ENCODE measurements around the gene RPL39.
"Not testable (repeated sequence)": the region's sequence is repeated elsewhere in the genome, so short reads cannot be mapped to it uniquely, and the experiment has no call there.

Gene RPL39

GRCh38 chrX:119762718-119763117 lies 28.7 kb downstream of the RPL39 start:
- DNase-seq, result no peak

- DNase-seq, result no peak
Measured at GRCh38 chrX:119760026-119760877, 31.2 kb downstream of the RPL39 start.

- no peak for DNase-seq
Measured at GRCh38 chrX:119759248-119759766, 32.1 kb downstream of the RPL39 start.

GRCh38 chrX:119758731-119759247 lies 32.6 kb downstream of the RPL39 start:
- DNase-seq, result peak in 4 of 5 experiments; percentile 17 to 42 (median 23)

- peak in 3 of 5 experiments; percentile 14 to 32 (median 30) for DNase-seq
Measured at GRCh38 chrX:119757979-119758730, 33.3 kb downstream of the RPL39 start, which contains the start of gene SOWAHD. TSS of gene SOWAHD (plus strand) at chrX:119758588. CDS start at chrX:119758668, 80 bp downstream.

GRCh38 chrX:119757646-119757978 lies 33.8 kb downstream of the RPL39 start:
- no peak for DNase-seq

GRCh38 chrX:119756926-119757635 lies 34.3 kb downstream of the RPL39 start:
- DNase-seq, result peak in 1 of 5 experiments; percentile 64

GRCh38 chrX:119755981-119756533 lies 35.4 kb downstream of the RPL39 start:
- peak in 3 of 5 experiments; percentile 33 to 91 (median 60) for DNase-seq

- DNase-seq, result peak in 3 of 5 experiments; percentile 37 to 89 (median 58)
Measured at GRCh38 chrX:119753639-119754257, 37.7 kb downstream of the RPL39 start.

- DNase-seq, result no peak
Measured at GRCh38 chrX:119753001-119753400, 38.4 kb downstream of the RPL39 start.

GRCh38 chrX:119750751-119751150 lies 40.7 kb downstream of the RPL39 start:
- not testable (repeated sequence) for DNase-seq

GRCh38 chrX:119750131-119750530 lies 41.3 kb downstream of the RPL39 start:
- DNase-seq, result not testable (repeated sequence)

GRCh38 chrX:119745283-119745848 lies 46.1 kb downstream of the RPL39 start:
- no peak for DNase-seq

GRCh38 chrX:119738742-119739141 lies 52.7 kb downstream of the RPL39 start:
- DNase-seq, result no peak

Data from T-helper 2 cell (primary cell).